Measurements from ENCODE around the gene ACKR4. TPM values are rescaled to one million over a fixed set of nuclear protein-coding genes. Genes with fewer than 3 reads are reported as not detected.
A peak's percentile ranks its signal among the peaks of the same experiment; 100 is the strongest.

ACKR4 gene
- total and polyA plus RNA-seq, 4 donors, result 2.0 to 5.8 (median 4.0) TPM

- peaks cover 0 to 7% (median 1%) of the 10 kb centered on the region in 4 donors for H3K9me3 ChIP-seq (ENCODE audit: control insufficient read depth in 4 of 4, insufficient read depth in 3 of 4, low read length in 3 of 4)
- no peak for TF ChIP-seq CTCF (IDR thresholded peaks at IDR 0.05; ENCODE audit: control extremely low read depth, extremely low read depth)
- no peak for ATAC-seq (ENCODE audit: insufficient read depth, low FRiP score)
- 83 to 92% methylated on average over 1 of the region's 1 CpG for WGBS, 2 donors
- DNase-seq, result no peak
- no peaks in the 10 kb centered on the region for H3K4me1 ChIP-seq (ENCODE audit: control insufficient read depth in 5 of 5, insufficient read depth in 5 of 5, low read length in 5 of 5)
- no peak overlapping the region for H3K27ac ChIP-seq (ENCODE audit: low read depth in 1 of 2, low read length in 1 of 2)
- peaks cover 0 to 6% (median 3%) of the 10 kb centered on the region in 4 donors for H3K36me3 ChIP-seq (ENCODE audit: control insufficient read depth in 4 of 4, insufficient read depth in 4 of 4, low read length in 4 of 4)
- no peaks in the 10 kb centered on the region for H3K27me3 ChIP-seq (ENCODE audit: control insufficient read depth in 3 of 3, insufficient read depth in 3 of 3, low read length in 2 of 3)
- no peak overlapping the region for H3K9ac ChIP-seq (ENCODE audit: insufficient read depth in 1 of 2, low read length in 2 of 2)
- H3K4me3 ChIP-seq, result no peak overlapping the region
Measured at GRCh38 chr3:132569580-132569979, 27.5 kb upstream of the ACKR4 start.

- WGBS, 2 donors, result 83 to 88% methylated on average over 2 of the region's 2 CpGs
- no peak overlapping the region for H3K9ac ChIP-seq (ENCODE audit: insufficient read depth in 1 of 2, low read length in 2 of 2)
- DNase-seq (no peak), ATAC-seq (ENCODE audit: insufficient read depth, low FRiP score) (no peak)
- no peaks in the 10 kb centered on the region for H3K4me1 ChIP-seq (ENCODE audit: control insufficient read depth in 5 of 5, insufficient read depth in 5 of 5, low read length in 5 of 5)
- H3K36me3 ChIP-seq (ENCODE audit: control insufficient read depth in 4 of 4, insufficient read depth in 4 of 4, low read length in 4 of 4), result peaks cover 0 to 6% (median 3%) of the 10 kb centered on the region in 4 donors
- no peaks in the 10 kb centered on the region for H3K27me3 ChIP-seq (ENCODE audit: control insufficient read depth in 3 of 3, insufficient read depth in 3 of 3, low read length in 2 of 3)
- H3K4me3 ChIP-seq, result no peak overlapping the region
- H3K27ac ChIP-seq (ENCODE audit: low read depth in 1 of 2, low read length in 1 of 2), result no peak overlapping the region
- no peak for TF ChIP-seq CTCF (IDR thresholded peaks at IDR 0.05; ENCODE audit: control extremely low read depth, extremely low read depth)
- H3K9me3 ChIP-seq (ENCODE audit: control insufficient read depth in 4 of 4, insufficient read depth in 3 of 4, low read length in 3 of 4), result peaks cover 0 to 7% (median 1%) of the 10 kb centered on the region in 4 donors
Measured at GRCh38 chr3:132570016-132570415, 27.1 kb upstream of the ACKR4 start.

DNA sequence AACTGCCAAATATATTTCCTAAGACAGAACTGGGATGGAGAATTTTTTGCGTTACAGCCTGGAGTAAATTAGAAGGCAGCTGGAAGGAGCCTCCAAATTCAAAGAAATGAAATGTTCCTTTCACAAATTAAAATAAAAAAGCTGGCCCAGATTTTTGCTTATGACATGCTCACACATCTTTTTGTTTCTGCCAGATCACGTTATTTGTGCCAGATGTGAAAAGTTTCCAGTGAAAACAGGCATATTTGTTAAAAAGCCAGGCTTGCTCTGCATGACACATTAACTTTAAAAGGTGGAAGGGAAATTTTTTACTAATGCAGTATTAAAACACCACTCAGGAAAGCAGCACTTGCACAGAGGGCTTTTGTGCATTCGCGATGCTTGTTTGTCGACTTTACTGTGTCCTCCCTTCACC lies 23.3 kb upstream of the ACKR4 start:
- H3K36me3 ChIP-seq (ENCODE audit: control insufficient read depth in 4 of 4, insufficient read depth in 4 of 4, low read length in 4 of 4), result peaks cover 3 to 10% (median 6%) of the 10 kb centered on the region in 4 donors
- no peak overlapping the region for H3K27ac ChIP-seq (ENCODE audit: low read depth in 1 of 2, low read length in 1 of 2)
- WGBS, 2 donors, result 85 to 90% methylated on average over 5 of the region's 5 CpGs
- ATAC-seq (ENCODE audit: insufficient read depth, low FRiP score) (no peak), DNase-seq (peak in 1 of 3 donors; percentile 13)
- no peak for TF ChIP-seq CTCF (IDR thresholded peaks at IDR 0.05; ENCODE audit: control extremely low read depth, extremely low read depth)
- peaks cover 0 to 9% (median 0%) of the 10 kb centered on the region in 5 donors for H3K4me1 ChIP-seq (ENCODE audit: control insufficient read depth in 5 of 5, insufficient read depth in 5 of 5, low read length in 5 of 5)
- no peak overlapping the region for H3K9ac ChIP-seq (ENCODE audit: insufficient read depth in 1 of 2, low read length in 2 of 2)
- H3K4me3 ChIP-seq, result no peak overlapping the region
- peaks cover 0 to 7% (median 1%) of the 10 kb centered on the region in 4 donors for H3K9me3 ChIP-seq (ENCODE audit: control insufficient read depth in 4 of 4, insufficient read depth in 3 of 4, low read length in 3 of 4)
- H3K27me3 ChIP-seq (ENCODE audit: control insufficient read depth in 3 of 3, insufficient read depth in 3 of 3, low read length in 2 of 3), result no peaks in the 10 kb centered on the region

GRCh38 chr3:132587401-132587800 lies 9.7 kb upstream of the ACKR4 start:
- no peak for DNase-seq
- 95% methylated on average over 1 of the region's 1 CpG for WGBS, 2 donors
- no peak for TF ChIP-seq CTCF (IDR thresholded peaks at IDR 0.05; ENCODE audit: control extremely low read depth, extremely low read depth)
- Histone ChIP-seq H3K4me3 (no peak overlapping the region), H3K9me3 (ENCODE audit: control insufficient read depth in 4 of 4, insufficient read depth in 3 of 4, low read length in 3 of 4) (no peaks in the 10 kb centered on the region), H3K9ac (ENCODE audit: insufficient read depth in 1 of 2, low read length in 2 of 2) (no peak overlapping the region), H3K4me1 (ENCODE audit: control insufficient read depth in 5 of 5, insufficient read depth in 5 of 5, low read length in 5 of 5) (no peaks in the 10 kb centered on the region), H3K27ac (ENCODE audit: low read depth in 1 of 2, low read length in 1 of 2) (no peak overlapping the region), H3K27me3 (ENCODE audit: control insufficient read depth in 3 of 3, insufficient read depth in 3 of 3, low read length in 2 of 3) (no peaks in the 10 kb centered on the region), H3K36me3 (ENCODE audit: control insufficient read depth in 4 of 4, insufficient read depth in 4 of 4, low read length in 4 of 4) (peaks cover 0 to 6% (median 0%) of the 10 kb centered on the region in 4 donors)
- no peak for ATAC-seq (ENCODE audit: insufficient read depth, low FRiP score)
